ENCODE results near the gene PNMA6E.

Gene PNMA6E

DNA sequence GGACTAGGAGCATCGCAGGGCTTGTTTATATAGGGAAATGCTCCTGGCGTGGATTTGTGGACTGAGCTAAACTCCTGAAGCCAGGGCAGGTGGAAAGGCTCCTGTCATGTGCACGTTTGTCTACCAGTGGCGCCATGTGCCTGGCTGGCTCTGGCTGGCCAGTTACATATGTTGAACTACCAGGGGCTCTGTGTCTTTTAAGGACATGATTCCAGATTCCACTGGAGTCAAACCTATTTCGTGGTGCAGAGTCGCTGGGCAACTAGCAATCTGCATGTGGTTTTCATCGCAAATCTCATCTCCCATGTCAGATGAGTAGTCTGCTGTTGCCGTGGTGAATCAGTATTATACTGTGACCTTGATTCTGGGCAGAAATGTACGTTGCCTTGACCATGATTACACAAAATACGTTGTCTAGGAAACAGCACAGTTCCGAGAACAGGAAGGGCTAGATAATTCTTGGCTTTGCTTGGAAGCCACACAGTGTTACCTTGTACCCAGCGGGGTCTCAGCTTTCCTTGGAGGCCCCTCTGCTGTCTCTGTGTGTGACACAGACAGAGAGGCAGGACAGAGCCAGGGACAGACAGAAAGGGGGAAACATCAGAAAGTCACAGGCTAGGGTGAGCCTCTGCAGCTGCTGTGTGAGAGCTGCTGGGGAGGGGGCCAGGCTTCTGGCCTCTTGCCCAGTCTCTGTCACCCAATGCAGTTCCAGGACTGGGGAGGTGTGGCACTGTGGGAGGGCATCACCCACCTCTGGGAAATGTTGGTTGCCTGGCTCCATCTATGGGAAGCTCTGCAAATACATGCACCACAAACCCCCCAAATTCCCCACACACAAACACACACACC, 19.2 kb downstream of the PNMA6E start:
- in situ Hi-C loops (cut with MboI; ENCODE audit: low sequenced_read_pairs, unreplicated experiment): no loop called here
- no peak for DNase-seq (ENCODE audit: low spot score)
- TF ChIP-seq, protein P1, sequence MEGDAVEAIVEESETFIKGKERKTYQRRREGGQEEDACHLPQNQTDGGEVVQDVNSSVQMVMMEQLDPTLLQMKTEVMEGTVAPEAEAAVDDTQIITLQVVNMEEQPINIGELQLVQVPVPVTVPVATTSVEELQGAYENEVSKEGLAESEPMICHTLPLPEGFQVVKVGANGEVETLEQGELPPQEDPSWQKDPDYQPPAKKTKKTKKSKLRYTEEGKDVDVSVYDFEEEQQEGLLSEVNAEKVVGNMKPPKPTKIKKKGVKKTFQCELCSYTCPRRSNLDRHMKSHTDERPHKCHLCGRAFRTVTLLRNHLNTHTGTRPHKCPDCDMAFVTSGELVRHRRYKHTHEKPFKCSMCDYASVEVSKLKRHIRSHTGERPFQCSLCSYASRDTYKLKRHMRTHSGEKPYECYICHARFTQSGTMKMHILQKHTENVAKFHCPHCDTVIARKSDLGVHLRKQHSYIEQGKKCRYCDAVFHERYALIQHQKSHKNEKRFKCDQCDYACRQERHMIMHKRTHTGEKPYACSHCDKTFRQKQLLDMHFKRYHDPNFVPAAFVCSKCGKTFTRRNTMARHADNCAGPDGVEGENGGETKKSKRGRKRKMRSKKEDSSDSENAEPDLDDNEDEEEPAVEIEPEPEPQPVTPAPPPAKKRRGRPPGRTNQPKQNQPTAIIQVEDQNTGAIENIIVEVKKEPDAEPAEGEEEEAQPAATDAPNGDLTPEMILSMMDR (IDR thresholded peaks at IDR 0.05; ENCODE audit: borderline replicate concordance, control extremely low read depth, extremely low read depth, insufficient read depth, missing control alignments): peak; percentile 12

DNA sequence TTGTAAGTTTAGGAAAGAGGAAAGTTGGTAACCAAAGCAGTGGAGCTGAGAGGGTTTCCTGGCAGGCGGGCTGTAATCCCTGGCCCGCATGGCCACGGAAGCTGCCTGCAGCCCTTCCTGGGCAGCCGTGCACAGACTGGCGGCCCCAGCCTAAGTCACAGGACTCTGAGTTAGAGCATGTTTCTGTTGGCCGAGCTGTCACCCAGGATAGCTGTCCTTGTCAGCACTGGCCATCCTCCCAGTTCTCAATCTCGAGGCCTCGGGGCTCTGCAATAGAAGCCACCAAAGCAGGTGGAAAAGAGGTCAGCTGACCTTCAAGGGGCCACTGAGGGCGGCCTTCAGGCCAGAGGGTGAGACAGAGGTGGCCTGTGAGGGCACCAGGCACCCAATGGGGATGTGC, 20.5 kb downstream of the PNMA6E start:
- TF ChIP-seq, protein P1 (IDR thresholded peaks at IDR 0.05; ENCODE audit: borderline replicate concordance, control extremely low read depth, extremely low read depth, insufficient read depth, missing control alignments): no peak

GRCh38 chrX:153379971-153380581, 21.1 kb downstream of the PNMA6E start:
- no peak for DNase-seq (ENCODE audit: low spot score)
- TF ChIP-seq, protein P1 (IDR thresholded peaks at IDR 0.05; ENCODE audit: borderline replicate concordance, control extremely low read depth, extremely low read depth, insufficient read depth, missing control alignments): no peak
- in situ Hi-C loops (cut with MboI; ENCODE audit: low sequenced_read_pairs, unreplicated experiment): no loop called here

More for the DNA sequence above, 20.5 kb downstream of the PNMA6E start:
- no peak for DNase-seq (ENCODE audit: low spot score)
- in situ Hi-C loops (cut with MboI; ENCODE audit: low sequenced_read_pairs, unreplicated experiment): no loop called here

DNA sequence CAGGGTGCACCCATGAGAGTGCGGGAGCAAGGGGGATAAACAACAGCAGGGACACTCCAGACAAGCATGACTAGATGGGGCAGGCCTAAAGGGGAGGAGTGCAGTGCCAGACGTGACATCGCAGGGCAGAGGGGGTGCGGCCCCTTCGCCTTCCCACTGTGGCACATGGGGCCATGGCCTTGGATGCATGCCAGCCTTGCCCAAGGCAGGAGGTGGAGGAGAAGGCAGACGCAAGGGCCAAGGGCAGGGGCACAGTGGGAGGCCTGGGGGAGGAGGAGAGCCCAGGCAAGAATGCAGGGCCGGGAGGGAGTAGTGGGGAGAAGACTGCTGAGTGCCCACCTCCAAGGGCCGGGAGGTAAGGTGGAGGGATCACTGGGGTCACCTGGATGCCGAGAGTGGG, 21.6 kb downstream of the PNMA6E start:
- DNase-seq (ENCODE audit: low spot score): no peak
- TF ChIP-seq, protein P1 (IDR thresholded peaks at IDR 0.05; ENCODE audit: borderline replicate concordance, control extremely low read depth, extremely low read depth, insufficient read depth, missing control alignments): no peak
- in situ Hi-C loops (cut with MboI; ENCODE audit: low sequenced_read_pairs, unreplicated experiment): no loop called here

DNA sequence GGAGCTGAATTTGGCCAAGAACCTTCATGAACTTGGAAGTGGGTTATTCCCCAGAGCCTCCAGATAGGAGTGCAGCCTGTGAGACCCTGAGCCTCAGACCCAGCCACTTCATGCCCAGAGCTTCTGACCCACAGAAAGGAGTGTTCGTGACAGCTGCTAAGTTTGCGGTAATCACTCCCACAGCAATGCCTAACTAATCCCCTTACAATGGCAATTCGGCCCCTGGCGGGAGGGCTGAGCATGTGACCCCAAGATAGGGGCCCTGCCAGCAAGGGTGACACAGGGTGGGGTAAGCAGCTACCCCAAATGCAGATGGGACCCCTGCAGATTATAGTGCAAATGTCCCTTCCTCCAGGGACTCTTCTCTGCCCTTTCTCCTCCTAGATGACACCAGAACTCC, 22.5 kb downstream of the PNMA6E start:
- in situ Hi-C loops (cut with MboI; ENCODE audit: low sequenced_read_pairs, unreplicated experiment): no loop called here
- TF ChIP-seq, protein P1 (IDR thresholded peaks at IDR 0.05; ENCODE audit: borderline replicate concordance, control extremely low read depth, extremely low read depth, insufficient read depth, missing control alignments): no peak

GRCh38 chrX:153377727-153378126, 23.4 kb downstream of the PNMA6E start:
- TF ChIP-seq, protein P1 (IDR thresholded peaks at IDR 0.05; ENCODE audit: borderline replicate concordance, control extremely low read depth, extremely low read depth, insufficient read depth, missing control alignments): no peak
- in situ Hi-C loops (cut with MboI; ENCODE audit: low sequenced_read_pairs, unreplicated experiment): no loop called here
- DNase-seq (ENCODE audit: low spot score): no peak

More for the DNA sequence above, 22.5 kb downstream of the PNMA6E start:
- DNase-seq (ENCODE audit: low spot score): no peak

All from GM13976 (cell line).